OCI-LY3 (cell line): ENCODE results near the gene GPR32.

Experiments
- CTCF ChIP-seq: fragments of 200-600, 300-600 bp; sonication (generic); IDR thresholded peaks from 2 replicates; pipeline ENCODE4 v1.5.1; 2014; ENCODE audit warnings: antibody characterized with exemption, low read length, low read depth
- EZH2phosphoT487 ChIP-seq: fragments of 200-600 bp; shearing (Covaris generic); IDR thresholded peaks from 2 replicates; pipeline ENCODE4 v1.6.1; 2018; ENCODE audit warnings: antibody characterized with exemption, mixed run types, low read depth

- TF ChIP-seq CTCF (no peak), EZH2phosphoT487 (no peak)
Measured at GRCh38 chr19:50764409-50764808, 5.9 kb upstream of the GPR32 start.
